ENCODE results near the gene NHS.
A peak's percentile ranks its signal among the peaks of the same experiment; 100 is the strongest.

Gene NHS

GRCh38 chrX:17737710-17737985 lies 362.6 kb downstream of the NHS start:
- H3K4me3 ChIP-seq (ENCODE audit: low read depth, low read length) = peak overlapping the region; percentile 59
- TF ChIP-seq CTCF (IDR thresholded peaks at IDR 0.05; ENCODE audit: low read depth, low read length) = no peak

- no peak for TF ChIP-seq CTCF (IDR thresholded peaks at IDR 0.05; ENCODE audit: low read depth, low read length)
- H3K4me3 ChIP-seq (ENCODE audit: low read depth, low read length) = peak overlapping the region; percentile 59
These were observed 363.1 kb downstream of the NHS start for GRCh38 chrX:17737986-17738713.

- TF ChIP-seq CTCF (IDR thresholded peaks at IDR 0.05; ENCODE audit: low read depth, low read length) = no peak
- H3K4me3 ChIP-seq (ENCODE audit: low read depth, low read length) = peak overlapping the region; percentile 59
These were observed 363.9 kb downstream of the NHS start for GRCh38 chrX:17738737-17739535.

GRCh38 chrX:17740137-17741122 lies 365.4 kb downstream of the NHS start:
- TF ChIP-seq CTCF (IDR thresholded peaks at IDR 0.05; ENCODE audit: low read depth, low read length) = no peak
- H3K4me3 ChIP-seq (ENCODE audit: low read depth, low read length) = no peak overlapping the region

GRCh38 chrX:17741123-17741511 lies 366.1 kb downstream of the NHS start:
- TF ChIP-seq CTCF (IDR thresholded peaks at IDR 0.05; ENCODE audit: low read depth, low read length) = no peak
- no peak overlapping the region for H3K4me3 ChIP-seq (ENCODE audit: low read depth, low read length)

- no peak for TF ChIP-seq CTCF (IDR thresholded peaks at IDR 0.05; ENCODE audit: low read depth, low read length)
- H3K4me3 ChIP-seq (ENCODE audit: low read depth, low read length) = no peak overlapping the region
These were observed 368.9 kb downstream of the NHS start for GRCh38 chrX:17743913-17744312.

Measured in WI38 (cell line).